Epithelial cell of esophagus (primary cell): Measurements from ENCODE around the gene MRTFB.
A peak's percentile ranks its signal among the peaks of the same experiment; 100 is the strongest.

Experiments
- DNase-seq: peaks from one replicate; pipeline ENCODE4 v3.0.0; 2010; ENCODE audit warnings: low read depth
- H3K4me3 ChIP-seq: 2 replicates; pipeline ENCODE4 v1.5.1; 2011; ENCODE audit warnings: mild to moderate bottlenecking, low read length, control low read depth
- TF ChIP-seq, protein P1 (sequence below): IDR thresholded peaks from 2 replicates; pipeline ENCODE4 v1.5.1; 2011; ENCODE audit warnings: low read depth, mild to moderate bottlenecking, low read length, control low read depth, inconsistent platforms; ENCODE audit not compliant: insufficient read depth; ENCODE audit errors: missing control alignments

The MRTFB gene

DNA sequence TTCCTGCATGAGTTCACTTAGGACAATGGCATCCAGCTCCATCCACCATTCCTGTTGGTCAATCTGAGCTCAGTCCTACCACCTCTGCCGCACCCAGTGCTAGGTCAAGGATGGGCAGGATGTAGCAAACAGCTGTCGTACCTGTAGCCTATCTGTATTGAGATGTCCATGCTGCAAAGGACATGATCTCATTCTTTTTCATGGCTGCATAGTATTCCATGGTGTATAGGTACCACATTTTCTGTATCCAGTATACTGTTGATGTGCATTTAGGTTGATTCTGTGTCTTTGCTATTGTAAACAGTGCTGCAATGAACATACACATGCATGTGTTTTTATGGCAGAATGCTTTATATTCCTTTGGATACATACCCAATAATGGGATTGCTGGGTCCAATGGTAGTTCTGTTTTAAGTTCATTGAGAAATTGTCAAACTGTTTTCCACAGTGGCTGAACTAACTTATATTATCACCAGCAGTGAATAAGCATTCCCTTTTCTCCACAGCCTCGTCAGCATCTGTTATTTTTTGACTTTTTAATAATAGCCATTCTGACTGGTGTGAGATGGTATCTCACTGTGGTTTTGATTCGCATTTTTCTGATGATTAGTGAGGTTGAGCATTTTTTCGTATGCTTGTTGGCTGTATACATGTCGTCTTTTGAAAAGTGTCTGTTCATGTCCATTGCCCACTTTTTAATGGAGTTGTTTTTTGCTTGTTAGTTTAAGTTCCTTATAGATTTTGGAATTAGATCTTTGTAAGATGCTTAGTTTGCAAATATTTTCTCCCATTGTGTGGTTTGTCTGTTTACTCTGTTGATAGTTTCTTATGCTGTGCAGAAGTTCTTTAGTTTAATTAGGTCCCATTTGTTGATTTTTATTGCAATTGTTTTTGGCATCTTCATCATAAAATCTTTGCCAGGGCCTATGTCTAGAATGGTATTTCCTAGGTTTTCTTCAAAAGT is 7.2 kb upstream of the MRTFB start:
- DNase-seq = no peak
- no peak overlapping the region for H3K4me3 ChIP-seq
- TF ChIP-seq, protein P1, sequence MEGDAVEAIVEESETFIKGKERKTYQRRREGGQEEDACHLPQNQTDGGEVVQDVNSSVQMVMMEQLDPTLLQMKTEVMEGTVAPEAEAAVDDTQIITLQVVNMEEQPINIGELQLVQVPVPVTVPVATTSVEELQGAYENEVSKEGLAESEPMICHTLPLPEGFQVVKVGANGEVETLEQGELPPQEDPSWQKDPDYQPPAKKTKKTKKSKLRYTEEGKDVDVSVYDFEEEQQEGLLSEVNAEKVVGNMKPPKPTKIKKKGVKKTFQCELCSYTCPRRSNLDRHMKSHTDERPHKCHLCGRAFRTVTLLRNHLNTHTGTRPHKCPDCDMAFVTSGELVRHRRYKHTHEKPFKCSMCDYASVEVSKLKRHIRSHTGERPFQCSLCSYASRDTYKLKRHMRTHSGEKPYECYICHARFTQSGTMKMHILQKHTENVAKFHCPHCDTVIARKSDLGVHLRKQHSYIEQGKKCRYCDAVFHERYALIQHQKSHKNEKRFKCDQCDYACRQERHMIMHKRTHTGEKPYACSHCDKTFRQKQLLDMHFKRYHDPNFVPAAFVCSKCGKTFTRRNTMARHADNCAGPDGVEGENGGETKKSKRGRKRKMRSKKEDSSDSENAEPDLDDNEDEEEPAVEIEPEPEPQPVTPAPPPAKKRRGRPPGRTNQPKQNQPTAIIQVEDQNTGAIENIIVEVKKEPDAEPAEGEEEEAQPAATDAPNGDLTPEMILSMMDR = no peak

GRCh38 chr16:14069818-14070217 is 1.3 kb upstream of the MRTFB start:
- peak; percentile 76 for DNase-seq
- TF ChIP-seq, protein P1 = no peak
- H3K4me3 ChIP-seq = no peak overlapping the region

GRCh38 chr16:14070555-14070876 is 603 bp upstream of the MRTFB start:
- no peak for DNase-seq
- H3K4me3 ChIP-seq = peak overlapping the region; percentile 77
- TF ChIP-seq, protein P1 = no peak

DNA sequence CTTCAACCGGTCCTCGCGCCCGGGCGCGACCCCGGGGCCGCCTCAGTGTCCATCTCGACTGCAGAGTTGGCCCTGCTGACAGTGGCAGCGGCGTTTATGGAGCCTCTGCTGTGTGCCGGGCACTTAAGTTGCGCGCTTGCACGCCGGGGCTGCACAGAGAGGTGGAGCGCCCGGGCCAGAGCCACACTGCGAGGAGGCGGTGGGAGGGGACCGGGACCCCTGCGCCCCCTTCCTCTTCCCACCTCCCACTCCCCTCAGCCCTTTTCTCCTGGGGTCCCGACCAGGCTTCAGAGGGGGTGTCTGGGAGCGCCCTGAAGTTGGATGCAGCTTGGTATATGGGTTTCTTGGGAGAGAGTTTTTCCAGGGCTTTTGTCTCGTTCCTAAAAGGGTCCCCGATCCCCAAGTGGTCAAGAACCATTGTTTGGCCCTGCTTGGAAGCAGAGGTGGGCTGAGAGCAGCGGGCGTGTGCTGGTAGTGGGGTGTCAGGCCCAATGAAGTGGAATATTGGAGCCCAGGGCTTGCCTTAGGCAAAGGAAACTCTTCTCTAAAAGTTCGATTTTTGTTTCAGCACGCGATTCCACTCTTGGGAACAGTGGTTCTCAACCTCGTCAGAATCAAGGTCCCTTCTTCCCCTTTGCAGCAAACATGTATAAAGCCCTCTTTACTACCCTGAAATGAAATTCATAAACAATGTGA is 605 bp downstream of the MRTFB start:
- DNase-seq = no peak
- TF ChIP-seq, protein P1 = no peak
- H3K4me3 ChIP-seq = peak overlapping the region; percentile 77

DNA sequence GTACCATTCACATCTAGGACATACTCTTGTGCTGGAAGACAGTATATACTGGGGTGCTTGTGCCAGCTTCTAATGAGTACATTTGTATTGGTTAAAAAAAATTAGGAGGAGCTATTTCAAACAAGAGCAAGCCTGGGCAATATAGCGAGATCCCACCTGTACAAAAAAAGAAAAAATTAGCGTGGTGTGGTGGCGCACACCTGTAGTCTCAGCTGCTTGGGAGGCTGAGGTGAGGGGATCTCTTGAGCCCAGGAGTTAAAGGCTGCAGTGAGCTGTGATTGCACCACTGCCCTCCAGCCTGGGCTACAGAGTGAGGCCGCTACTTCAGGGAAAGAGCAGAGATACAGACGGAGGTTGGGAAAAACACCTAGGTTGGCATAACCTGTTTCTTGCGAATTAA is 1.2 kb downstream of the MRTFB start:
- H3K4me3 ChIP-seq = peak overlapping the region; percentile 77
- TF ChIP-seq, protein P1 = no peak
- no peak for DNase-seq

DNA sequence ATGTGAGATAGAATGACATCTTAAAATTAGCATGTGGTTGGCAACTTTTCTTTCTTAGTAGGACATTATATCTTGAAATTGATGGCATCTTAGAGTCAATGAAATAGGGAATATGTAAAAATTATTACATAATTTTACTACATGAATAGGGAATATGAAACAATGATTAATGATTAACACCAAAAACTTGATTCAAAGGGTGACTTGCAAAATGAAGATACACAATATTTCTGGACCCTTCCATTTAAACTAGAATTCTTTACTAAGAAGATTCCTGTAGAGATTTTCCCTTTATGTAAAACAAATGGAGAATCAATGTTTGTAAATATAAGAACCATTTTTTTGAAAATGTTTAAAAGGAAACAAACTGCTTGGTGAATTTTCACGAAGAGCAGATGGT is 3.4 kb downstream of the MRTFB start:
- no peak overlapping the region for H3K4me3 ChIP-seq
- no peak for DNase-seq
- TF ChIP-seq, protein P1 = no peak
